ENCODE results near the gene WDR27. TPM values are rescaled to one million over a fixed set of nuclear protein-coding genes. Genes with fewer than 3 reads are reported as not detected.

The WDR27 gene
- total RNA-seq, 6 donors from 2014 or later: 20.1 to 80.7 (median 40.3) TPM

DNA sequence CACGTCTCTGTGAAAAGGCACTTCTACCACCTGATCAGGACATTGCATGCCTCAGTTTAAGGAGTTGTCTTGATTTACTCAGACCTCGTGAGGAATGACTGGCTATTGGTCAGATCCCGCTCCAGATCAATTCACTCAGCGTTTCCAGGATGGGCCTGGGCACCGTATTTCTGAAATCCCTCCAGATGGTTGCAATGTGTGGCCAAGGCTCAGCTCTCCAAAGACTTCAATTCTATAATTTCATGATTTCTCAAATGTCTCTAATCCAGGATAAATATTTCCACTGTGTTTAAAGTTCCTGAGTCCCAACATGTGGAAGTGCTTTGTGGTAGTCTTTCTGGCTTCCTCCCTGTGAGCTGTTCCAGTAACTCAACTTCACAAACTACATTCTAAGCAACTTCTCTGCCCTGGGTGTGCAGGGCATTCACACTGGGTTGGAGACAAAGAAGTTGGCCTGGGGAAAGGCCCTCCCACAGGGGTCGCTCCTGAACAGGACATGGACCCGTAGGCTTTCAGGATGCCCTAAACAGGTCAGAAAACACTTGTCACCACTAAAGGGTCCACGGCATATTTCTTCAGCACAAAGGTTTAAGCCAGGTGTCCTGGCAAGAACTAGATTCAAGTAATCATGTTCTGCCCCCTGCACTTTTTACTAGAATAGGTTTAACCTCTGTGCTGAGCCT, 212.1 kb downstream of the WDR27 start:
- Histone ChIP-seq H3K9me3 (no peaks in the 10 kb centered on the region), H3K4me3 (no peak overlapping the region), H3K27me3 (no peaks in the 10 kb centered on the region), H3K4me1 (peaks cover 0 to 3% (median 1%) of the 10 kb centered on the region in 4 donors), H3K36me3 (no peaks in the 10 kb centered on the region), H3K27ac (no peak overlapping the region)
- ATAC-seq (ENCODE audit: low FRiP score in 2 of 2): peak in 1 of 2 donors; percentile 65
- TF ChIP-seq POLR2AphosphoS5 (IDR thresholded peaks at IDR 0.05): no peak
- TF ChIP-seq POLR2A (IDR thresholded peaks at IDR 0.05): no peak
- no peak for TF ChIP-seq CTCF (IDR thresholded peaks at IDR 0.05)
- TF ChIP-seq EP300 (IDR thresholded peaks at IDR 0.05): no peak
- WGBS, 2 donors: 87% methylated on average over 8 of the region's 8 CpGs
- no peak for DNase-seq

DNA sequence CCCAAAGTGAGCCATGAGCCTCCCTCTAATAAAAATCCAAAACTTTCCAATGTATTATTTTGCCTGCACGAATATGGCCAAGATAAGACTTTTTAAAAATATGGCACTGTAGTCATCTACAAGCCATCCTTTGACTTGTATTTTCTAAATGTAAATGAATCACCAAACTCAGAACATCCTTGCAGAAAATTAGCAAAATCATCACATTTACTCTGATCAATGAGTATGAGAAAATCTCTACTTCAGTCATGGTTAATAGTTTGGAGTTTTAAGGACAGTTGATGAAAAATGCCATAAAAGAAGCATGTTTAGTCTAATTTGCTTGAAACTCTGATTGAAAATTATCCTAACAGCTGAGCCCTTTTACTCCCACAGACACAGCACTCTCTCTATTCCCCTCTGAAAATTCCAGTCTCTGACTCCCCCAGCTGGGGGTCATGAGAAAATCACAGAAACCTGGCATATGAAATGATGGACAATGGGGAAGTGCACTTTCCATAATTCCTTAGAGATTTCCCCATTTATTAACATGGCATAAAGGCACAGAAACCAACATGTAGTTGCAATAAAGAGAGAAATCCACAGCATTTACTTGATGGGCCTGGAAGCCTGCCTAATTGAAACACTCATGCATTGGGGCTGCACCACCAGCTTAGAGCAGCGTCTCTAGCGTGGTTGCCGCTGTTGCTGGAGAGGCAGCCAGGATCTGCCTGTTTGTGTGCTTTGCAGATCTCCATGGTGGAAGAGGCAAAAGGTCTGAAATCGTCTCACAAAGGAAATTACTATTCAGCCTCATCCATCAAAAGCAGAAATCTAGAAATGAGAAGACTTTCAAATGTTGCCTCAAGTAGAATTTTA, 214.0 kb downstream of the WDR27 start:
- 56 to 86% methylated on average over 3 to 5 of the region's 5 CpGs for WGBS, 2 donors
- Histone ChIP-seq H3K36me3 (no peaks in the 10 kb centered on the region), H3K27me3 (no peaks in the 10 kb centered on the region), H3K4me1 (peaks cover 0 to 3% (median 1%) of the 10 kb centered on the region in 4 donors), H3K4me3 (no peak overlapping the region), H3K9me3 (peaks cover 0 to 4% (median 1%) of the 10 kb centered on the region in 4 donors), H3K27ac (no peak overlapping the region)
- TF ChIP-seq EP300 (IDR thresholded peaks at IDR 0.05): no peak
- no peak for TF ChIP-seq POLR2AphosphoS5 (IDR thresholded peaks at IDR 0.05)
- TF ChIP-seq CTCF (IDR thresholded peaks at IDR 0.05): no peak
- TF ChIP-seq POLR2A (IDR thresholded peaks at IDR 0.05): no peak
- DNase-seq (no peak), ATAC-seq (ENCODE audit: low FRiP score in 2 of 2) (no peak)

- Histone ChIP-seq H3K4me1 (no peaks in the 10 kb centered on the region), H3K4me3 (no peak overlapping the region), H3K9me3 (peaks cover 0 to 27% (median 13%) of the 10 kb centered on the region in 4 donors), H3K27ac (no peak overlapping the region), H3K36me3 (no peaks in the 10 kb centered on the region), H3K27me3 (no peaks in the 10 kb centered on the region)
- no peak for ATAC-seq (ENCODE audit: low FRiP score in 2 of 2)
- WGBS, 2 donors: 95 to 98% methylated on average over 13 to 29 of the region's 34 CpGs
- no peak for TF ChIP-seq POLR2AphosphoS5 (IDR thresholded peaks at IDR 0.05)
- TF ChIP-seq CTCF (IDR thresholded peaks at IDR 0.05): no peak
- no peak for TF ChIP-seq EP300 (IDR thresholded peaks at IDR 0.05)
- no peak for TF ChIP-seq POLR2A (IDR thresholded peaks at IDR 0.05)
- DNase-seq: peak in 1 of 2 donors; percentile 81
These were observed 221.9 kb downstream of the WDR27 start for GRCh38 chr6:169479783-169480495.

DNA sequence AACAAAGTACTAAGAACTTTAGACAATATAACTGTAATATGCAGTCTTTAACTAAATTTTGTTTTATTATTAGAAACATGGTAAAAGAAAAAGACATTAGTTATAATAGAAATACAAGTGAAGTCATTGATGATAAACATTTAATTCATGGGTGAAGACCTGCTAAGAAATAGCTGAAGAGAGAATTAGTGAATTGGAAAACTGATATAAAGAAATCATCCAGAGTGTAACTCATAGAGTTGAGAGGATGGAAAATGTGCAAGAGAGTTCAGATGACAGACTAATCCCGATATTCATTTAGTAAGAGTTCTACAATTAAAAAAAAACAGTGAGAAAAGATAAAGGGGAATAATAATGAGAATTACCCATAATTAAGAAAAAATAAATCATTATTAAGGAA, 227.5 kb downstream of the WDR27 start:
- Histone ChIP-seq H3K4me1 (no peaks in the 10 kb centered on the region), H3K27ac (no peak overlapping the region), H3K27me3 (no peaks in the 10 kb centered on the region), H3K9me3 (peaks cover 0 to 21% (median 15%) of the 10 kb centered on the region in 4 donors), H3K4me3 (no peak overlapping the region), H3K36me3 (no peaks in the 10 kb centered on the region)
- no peak for DNase-seq
- 91 to 96% methylated on average over 1 of the region's 1 CpG for WGBS, 2 donors
- no peak for ATAC-seq (ENCODE audit: low FRiP score in 2 of 2)
- TF ChIP-seq POLR2A (IDR thresholded peaks at IDR 0.05): no peak

DNA sequence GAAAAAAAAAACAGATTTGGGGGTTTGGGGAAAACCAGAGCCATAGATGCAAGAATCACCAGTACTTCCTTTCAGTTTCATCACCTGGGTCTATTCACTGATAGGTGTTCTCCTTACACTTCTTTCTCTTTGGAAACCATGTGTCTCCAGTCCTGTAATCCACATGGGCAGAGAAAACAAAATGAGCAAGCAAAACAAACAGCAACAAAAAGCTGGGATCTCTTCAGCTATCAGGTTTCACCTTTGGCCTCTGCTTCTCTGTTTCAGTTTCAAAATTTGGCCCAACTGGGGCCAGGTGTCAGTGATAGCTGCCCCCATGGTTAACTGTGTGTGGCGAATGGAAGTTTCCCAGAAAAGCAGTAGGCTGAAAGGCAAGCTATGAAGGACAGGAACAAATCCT, 228.2 kb downstream of the WDR27 start:
- 95 to 96% methylated on average over 1 of the region's 1 CpG for WGBS, 2 donors
- ATAC-seq (ENCODE audit: low FRiP score in 2 of 2) (no peak), DNase-seq (no peak)
- H3K36me3 ChIP-seq: no peaks in the 10 kb centered on the region
- no peak overlapping the region for H3K4me3 ChIP-seq
- no peaks in the 10 kb centered on the region for H3K4me1 ChIP-seq
- H3K9me3 ChIP-seq: peaks cover 0 to 21% (median 15%) of the 10 kb centered on the region in 4 donors
- no peak for TF ChIP-seq POLR2AphosphoS5 (IDR thresholded peaks at IDR 0.05)
- TF ChIP-seq CTCF (IDR thresholded peaks at IDR 0.05): no peak
- no peak for TF ChIP-seq EP300 (IDR thresholded peaks at IDR 0.05)
- no peak for TF ChIP-seq POLR2A (IDR thresholded peaks at IDR 0.05)
- no peaks in the 10 kb centered on the region for H3K27me3 ChIP-seq
- peak overlapping the region in 1 of 4 donors; percentile 4 for H3K27ac ChIP-seq
